ENCODE measurements around the gene DDB1.

DNA sequence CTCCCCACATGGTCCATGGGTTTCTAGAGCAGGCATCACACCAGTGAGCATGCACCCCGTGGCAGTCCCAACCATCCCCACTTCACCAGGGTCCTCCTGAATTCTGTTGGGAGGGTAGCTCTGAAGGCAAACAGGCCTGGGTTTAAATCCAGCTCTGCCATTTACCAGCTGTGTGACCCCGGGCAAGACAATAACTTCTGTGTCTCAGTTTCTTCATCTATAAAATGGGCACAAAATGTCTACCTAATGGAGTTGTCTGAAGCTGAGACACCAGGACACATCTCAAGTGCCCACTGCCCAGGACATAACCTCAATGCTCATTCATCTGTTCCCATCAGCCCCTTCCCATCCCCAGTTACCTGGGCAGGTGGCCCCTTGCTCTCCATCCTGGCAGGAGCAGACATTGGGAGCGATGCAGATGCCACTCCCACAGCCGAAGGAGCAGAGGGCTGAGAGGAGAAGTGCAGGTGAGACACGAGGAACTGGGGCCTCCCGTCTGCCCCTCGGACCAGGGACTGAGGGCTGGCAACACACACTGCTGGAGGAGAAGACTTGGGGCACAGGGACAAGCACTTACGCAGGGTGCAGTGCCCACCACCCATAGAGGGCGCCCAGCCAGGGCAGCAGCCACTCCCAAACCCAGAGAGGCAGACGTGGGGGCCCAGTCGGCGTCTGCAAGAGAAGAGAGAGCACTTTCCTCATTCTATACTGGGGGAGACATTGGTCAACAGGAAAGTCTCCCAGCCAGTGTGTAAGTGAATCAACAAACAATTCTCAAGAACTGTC, 41.8 kb downstream of the DDB1 start:
- TF ChIP-seq, protein P1, sequence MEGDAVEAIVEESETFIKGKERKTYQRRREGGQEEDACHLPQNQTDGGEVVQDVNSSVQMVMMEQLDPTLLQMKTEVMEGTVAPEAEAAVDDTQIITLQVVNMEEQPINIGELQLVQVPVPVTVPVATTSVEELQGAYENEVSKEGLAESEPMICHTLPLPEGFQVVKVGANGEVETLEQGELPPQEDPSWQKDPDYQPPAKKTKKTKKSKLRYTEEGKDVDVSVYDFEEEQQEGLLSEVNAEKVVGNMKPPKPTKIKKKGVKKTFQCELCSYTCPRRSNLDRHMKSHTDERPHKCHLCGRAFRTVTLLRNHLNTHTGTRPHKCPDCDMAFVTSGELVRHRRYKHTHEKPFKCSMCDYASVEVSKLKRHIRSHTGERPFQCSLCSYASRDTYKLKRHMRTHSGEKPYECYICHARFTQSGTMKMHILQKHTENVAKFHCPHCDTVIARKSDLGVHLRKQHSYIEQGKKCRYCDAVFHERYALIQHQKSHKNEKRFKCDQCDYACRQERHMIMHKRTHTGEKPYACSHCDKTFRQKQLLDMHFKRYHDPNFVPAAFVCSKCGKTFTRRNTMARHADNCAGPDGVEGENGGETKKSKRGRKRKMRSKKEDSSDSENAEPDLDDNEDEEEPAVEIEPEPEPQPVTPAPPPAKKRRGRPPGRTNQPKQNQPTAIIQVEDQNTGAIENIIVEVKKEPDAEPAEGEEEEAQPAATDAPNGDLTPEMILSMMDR (IDR thresholded peaks at IDR 0.05; ENCODE audit: poor library complexity) = no peak
- no peak for TF ChIP-seq EZH2 (IDR thresholded peaks at IDR 0.05; ENCODE audit: borderline replicate concordance)
- no peak for TF ChIP-seq EZH2phosphoT487 (IDR thresholded peaks at IDR 0.05; ENCODE audit: low read depth, severe bottlenecking, unreplicated experiment)

All from hepatocyte (in vitro differentiated cells).